ENCODE measurements around the gene TAMM41.

TAMM41 gene

DNA sequence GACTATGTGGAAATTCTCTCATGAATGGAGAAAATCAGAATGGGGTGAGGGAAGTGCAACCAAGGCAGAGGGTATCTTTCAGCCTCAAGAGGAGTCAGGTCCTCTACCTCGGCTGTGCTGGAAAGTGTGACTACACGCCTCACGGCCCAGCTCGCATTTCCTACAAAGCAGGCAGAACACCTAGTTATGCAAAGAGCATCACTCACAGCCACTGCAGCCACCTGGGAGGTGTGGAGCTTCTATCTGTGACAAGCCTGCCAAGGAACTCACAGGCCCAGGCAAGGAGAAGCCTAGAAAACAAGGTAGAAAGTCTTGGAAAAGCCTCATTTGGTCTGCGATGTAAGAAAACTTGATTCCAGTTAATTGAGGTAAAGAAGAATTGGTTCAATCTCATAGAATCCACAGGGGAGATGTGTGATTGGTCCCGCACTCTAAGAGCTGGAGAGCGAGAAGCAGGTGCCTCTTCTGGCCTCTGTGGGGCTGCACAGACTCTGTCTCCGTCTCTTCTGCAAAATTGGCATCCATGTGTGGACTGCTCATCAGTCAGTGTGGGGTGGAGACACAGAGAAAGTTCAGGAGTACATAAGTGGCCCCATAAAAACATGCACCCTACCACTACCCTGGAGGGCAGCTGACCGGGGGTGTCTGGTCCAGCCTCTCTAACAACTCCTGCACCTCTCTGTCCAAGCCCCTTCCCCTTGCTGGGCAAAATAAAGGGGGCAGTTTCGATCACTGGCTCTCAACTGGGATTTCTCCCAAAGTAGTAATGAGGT, 76.8 kb downstream of the TAMM41 start:
- Histone ChIP-seq H3K4me2 (ENCODE audit: low read length) (peak overlapping the region; percentile 70), H3K27ac (peak overlapping the region; percentile 6), H3K4me3 (ENCODE audit: low read depth, low read length) (peak overlapping the region; percentile 49), H3K9me3 (ENCODE audit: control insufficient read depth, low read length) (no peaks in the 10 kb centered on the region), H2AFZ (peak overlapping the region; percentile 49), H3K36me3 (ENCODE audit: control insufficient read depth, insufficient read depth, low read length) (no peaks in the 10 kb centered on the region), H3K79me2 (no peaks in the 10 kb centered on the region), H3K4me1 (peaks cover 14% of the 10 kb centered on the region), H3K27me3 (ENCODE audit: control insufficient read depth, insufficient read depth, low read length) (no peaks in the 10 kb centered on the region), H3K9ac (no peak overlapping the region)
- TF ChIP-seq, protein P1, sequence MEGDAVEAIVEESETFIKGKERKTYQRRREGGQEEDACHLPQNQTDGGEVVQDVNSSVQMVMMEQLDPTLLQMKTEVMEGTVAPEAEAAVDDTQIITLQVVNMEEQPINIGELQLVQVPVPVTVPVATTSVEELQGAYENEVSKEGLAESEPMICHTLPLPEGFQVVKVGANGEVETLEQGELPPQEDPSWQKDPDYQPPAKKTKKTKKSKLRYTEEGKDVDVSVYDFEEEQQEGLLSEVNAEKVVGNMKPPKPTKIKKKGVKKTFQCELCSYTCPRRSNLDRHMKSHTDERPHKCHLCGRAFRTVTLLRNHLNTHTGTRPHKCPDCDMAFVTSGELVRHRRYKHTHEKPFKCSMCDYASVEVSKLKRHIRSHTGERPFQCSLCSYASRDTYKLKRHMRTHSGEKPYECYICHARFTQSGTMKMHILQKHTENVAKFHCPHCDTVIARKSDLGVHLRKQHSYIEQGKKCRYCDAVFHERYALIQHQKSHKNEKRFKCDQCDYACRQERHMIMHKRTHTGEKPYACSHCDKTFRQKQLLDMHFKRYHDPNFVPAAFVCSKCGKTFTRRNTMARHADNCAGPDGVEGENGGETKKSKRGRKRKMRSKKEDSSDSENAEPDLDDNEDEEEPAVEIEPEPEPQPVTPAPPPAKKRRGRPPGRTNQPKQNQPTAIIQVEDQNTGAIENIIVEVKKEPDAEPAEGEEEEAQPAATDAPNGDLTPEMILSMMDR (IDR thresholded peaks at IDR 0.05) = no peak

DNA sequence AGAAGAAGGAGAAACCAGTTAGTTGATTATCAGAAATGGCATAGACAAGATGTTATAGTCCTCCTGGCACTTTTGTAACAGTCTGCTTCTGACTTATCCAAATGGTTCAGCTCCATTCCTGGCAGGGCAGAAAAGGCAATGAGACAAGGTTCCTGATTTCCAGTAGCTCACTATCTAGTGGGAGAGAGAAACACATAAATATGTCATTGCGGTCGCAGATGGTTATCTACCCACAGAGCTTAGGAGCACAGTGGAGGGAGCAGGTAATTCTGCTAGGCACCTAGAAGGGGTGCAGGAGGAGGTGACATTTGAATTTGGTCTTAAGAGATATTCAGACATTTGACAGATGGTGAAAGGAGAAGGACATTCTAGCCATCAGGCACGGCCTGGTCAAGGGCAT, 78.1 kb downstream of the TAMM41 start:
- Histone ChIP-seq H3K27ac (no peak overlapping the region), H3K79me2 (no peaks in the 10 kb centered on the region), H3K27me3 (ENCODE audit: control insufficient read depth, insufficient read depth, low read length) (no peaks in the 10 kb centered on the region), H3K9me3 (ENCODE audit: control insufficient read depth, low read length) (no peaks in the 10 kb centered on the region), H2AFZ (no peak overlapping the region), H3K9ac (no peak overlapping the region), H3K36me3 (ENCODE audit: control insufficient read depth, insufficient read depth, low read length) (no peaks in the 10 kb centered on the region), H3K4me1 (peaks cover 14% of the 10 kb centered on the region), H3K4me2 (ENCODE audit: low read length) (no peak overlapping the region), H3K4me3 (ENCODE audit: low read depth, low read length) (no peak overlapping the region)
- TF ChIP-seq, protein P1 (IDR thresholded peaks at IDR 0.05) = no peak

DNA sequence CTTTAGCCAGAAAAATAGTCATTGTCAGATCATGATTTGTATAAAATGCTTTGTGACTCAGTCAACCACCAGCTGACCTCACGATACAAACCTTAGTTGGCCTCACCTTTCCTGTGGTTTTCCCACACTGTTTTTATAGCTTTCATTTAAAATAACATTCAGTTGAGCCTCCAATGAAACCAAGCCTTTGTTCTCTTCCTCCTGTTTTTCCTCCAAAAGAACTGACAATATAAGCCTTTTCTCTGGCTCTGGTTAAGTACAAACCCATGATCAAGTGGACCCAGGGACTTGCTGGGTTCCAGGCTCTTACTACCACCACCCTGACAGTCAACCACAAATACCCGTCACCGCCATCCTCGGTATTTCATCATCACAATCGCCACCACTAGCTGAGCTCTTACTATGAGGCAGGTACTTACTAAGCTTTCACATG, 81.7 kb downstream of the TAMM41 start:
- Histone ChIP-seq H3K27ac (no peak overlapping the region), H3K36me3 (ENCODE audit: control insufficient read depth, insufficient read depth, low read length) (no peaks in the 10 kb centered on the region), H3K9me3 (ENCODE audit: control insufficient read depth, low read length) (no peaks in the 10 kb centered on the region)

DNA sequence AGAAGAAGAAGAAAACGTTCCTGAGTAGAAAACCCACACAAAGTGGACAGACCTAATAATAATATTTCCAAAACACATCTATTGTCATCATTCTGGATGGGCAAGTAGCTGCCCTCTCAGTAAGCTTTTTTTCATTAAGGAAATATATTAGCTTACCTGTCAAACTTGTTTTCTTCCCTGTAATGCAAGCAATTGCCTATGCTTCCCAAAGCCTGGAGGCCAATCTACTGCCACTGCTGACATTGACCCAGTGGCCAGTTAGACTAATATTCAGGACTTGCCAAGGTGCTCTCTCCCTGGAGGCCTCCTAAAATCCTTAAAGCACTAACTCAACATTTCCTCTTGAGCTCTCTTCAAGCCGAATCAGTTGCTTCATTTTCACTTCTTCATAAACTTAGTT, 86.7 kb downstream of the TAMM41 start:
- H3K27me3 ChIP-seq (ENCODE audit: control insufficient read depth, insufficient read depth, low read length) = no peaks in the 10 kb centered on the region
- TF ChIP-seq, protein P1 (IDR thresholded peaks at IDR 0.05) = no peak

More for the DNA sequence above, 81.7 kb downstream of the TAMM41 start:
- Histone ChIP-seq H3K4me2 (ENCODE audit: low read length) (no peak overlapping the region), H3K4me1 (peaks cover 3% of the 10 kb centered on the region), H3K4me3 (ENCODE audit: low read depth, low read length) (no peak overlapping the region), H3K79me2 (no peaks in the 10 kb centered on the region), H3K9ac (no peak overlapping the region), H2AFZ (no peak overlapping the region), H3K27me3 (ENCODE audit: control insufficient read depth, insufficient read depth, low read length) (no peaks in the 10 kb centered on the region)
- TF ChIP-seq, protein P1 (IDR thresholded peaks at IDR 0.05) = no peak

GRCh38 chr3:11757929-11758328, 88.8 kb downstream of the TAMM41 start:
- H3K9me3 ChIP-seq (ENCODE audit: control insufficient read depth, low read length) = no peaks in the 10 kb centered on the region
- TF ChIP-seq, protein P1 (IDR thresholded peaks at IDR 0.05) = no peak
- H3K27me3 ChIP-seq (ENCODE audit: control insufficient read depth, insufficient read depth, low read length) = no peaks in the 10 kb centered on the region
- no peak overlapping the region for H3K27ac ChIP-seq
- H3K36me3 ChIP-seq (ENCODE audit: control insufficient read depth, insufficient read depth, low read length) = no peaks in the 10 kb centered on the region
- no peak overlapping the region for H3K4me2 ChIP-seq (ENCODE audit: low read length)
- H3K4me3 ChIP-seq (ENCODE audit: low read depth, low read length) = no peak overlapping the region
- no peak overlapping the region for H2AFZ ChIP-seq
- no peak overlapping the region for H3K9ac ChIP-seq
- no peaks in the 10 kb centered on the region for H3K79me2 ChIP-seq
- H3K4me1 ChIP-seq = no peaks in the 10 kb centered on the region

More for the DNA sequence above, 86.7 kb downstream of the TAMM41 start:
- Histone ChIP-seq H3K4me3 (ENCODE audit: low read depth, low read length) (no peak overlapping the region), H3K9me3 (ENCODE audit: control insufficient read depth, low read length) (no peaks in the 10 kb centered on the region), H3K27ac (no peak overlapping the region), H3K4me1 (no peaks in the 10 kb centered on the region), H2AFZ (no peak overlapping the region), H3K4me2 (ENCODE audit: low read length) (no peak overlapping the region), H3K9ac (no peak overlapping the region), H3K79me2 (no peaks in the 10 kb centered on the region), H3K36me3 (ENCODE audit: control insufficient read depth, insufficient read depth, low read length) (no peaks in the 10 kb centered on the region)

Measured in parathyroid adenoma (tissue), 2 donors.